Liver (tissue), 9 donors: ENCODE measurements around the gene KAZALD1. TPM values are rescaled to one million over a fixed set of nuclear protein-coding genes. Genes with fewer than 3 reads are reported as not detected.

Experiments
- DNase-seq: peaks from one replicate; pipeline ENCODE4 v3.0.0-alpha.2; 2017; ENCODE audit warnings: low spot score
- H3K27ac ChIP-seq, 2 donors: one replicate each; pipeline ENCODE4 v1.7.0; 2013; ENCODE audit warnings: inconsistent platforms in 2 of 2, low read length in 2 of 2, control low read depth in 1 of 2, low read depth in 1 of 2, mild to moderate bottlenecking in 1 of 2
- H3K27me3 ChIP-seq, 4 donors: one replicate each; pipeline versions ENCODE4 v1.6.1 to v1.7.0; 2013; ENCODE audit warnings: low read length in 3 of 4, inconsistent platforms in 1 of 4, mild to moderate bottlenecking in 1 of 4, moderate library complexity in 1 of 4; ENCODE audit not compliant: control insufficient read depth in 4 of 4, insufficient read depth in 4 of 4
- H3K36me3 ChIP-seq, 4 donors: one replicate each; pipeline versions ENCODE4 v1.6.1 to v1.7.0; 2013; ENCODE audit warnings: low read length in 3 of 4, mild to moderate bottlenecking in 3 of 4, low read depth in 1 of 4, moderate library complexity in 1 of 4; ENCODE audit not compliant: control insufficient read depth in 4 of 4, insufficient read depth in 3 of 4
- H3K4me1 ChIP-seq, 4 donors: one replicate each; pipeline versions ENCODE4 v1.6.1 to v1.7.0; 2013; ENCODE audit warnings: low read length in 3 of 4, mild to moderate bottlenecking in 3 of 4, moderate library complexity in 1 of 4; ENCODE audit not compliant: control insufficient read depth in 4 of 4, insufficient read depth in 4 of 4
- H3K4me3 ChIP-seq, 3 donors: one replicate each; pipeline versions ENCODE4 v1.6.1 to v1.7.0; 2013; ENCODE audit warnings: low read length in 3 of 3, control low read depth in 1 of 3, low read depth in 1 of 3, mild to moderate bottlenecking in 1 of 3
- H3K9ac ChIP-seq, 2 donors: one replicate each; pipeline ENCODE4 v1.7.0; 2013; ENCODE audit warnings: low read length in 2 of 2, mild to moderate bottlenecking in 2 of 2, moderate library complexity in 2 of 2, control low read depth in 1 of 2, low read depth in 1 of 2
- H3K9me3 ChIP-seq, 4 donors: one replicate each; pipeline versions ENCODE4 v1.6.1 to v1.7.0; 2013; ENCODE audit warnings: low read length in 3 of 4; ENCODE audit not compliant: control insufficient read depth in 4 of 4
- EGR1 ChIP-seq, 2 donors: IDR thresholded peaks; 2 replicates each; pipeline ENCODE4 v1.6.1; 2016 to 2018; ENCODE audit warnings: antibody characterized with exemption in 2 of 2, low read depth in 2 of 2
- FOXA2 ChIP-seq: IDR thresholded peaks from 2 replicates; pipeline ENCODE4 v1.6.1; 2016; ENCODE audit warnings: antibody characterized with exemption
- GABPA ChIP-seq, 2 donors: IDR thresholded peaks in 1 of 2; conservative IDR thresholded peaks in 1 of 2; 2 replicates each; pipeline ENCODE4 v1.6.1; 2016; ENCODE audit warnings: antibody characterized with exemption in 2 of 2, mild to moderate bottlenecking in 1 of 2, moderate library complexity in 1 of 2
- HNF4A ChIP-seq, 2 donors: conservative IDR thresholded peaks; 2 replicates each; pipeline ENCODE4 v1.6.1; 2016; ENCODE audit warnings: antibody characterized with exemption in 2 of 2, mild to moderate bottlenecking in 2 of 2
- HNF4G ChIP-seq: IDR thresholded peaks from 2 replicates; pipeline ENCODE4 v1.6.1; 2016; ENCODE audit warnings: antibody characterized with exemption
- JUND ChIP-seq, 2 donors: IDR thresholded peaks; 2 replicates each; pipeline ENCODE4 v1.6.1; 2016; ENCODE audit warnings: antibody characterized with exemption in 2 of 2
- NR2F2 ChIP-seq: IDR thresholded peaks from 2 replicates; pipeline ENCODE4 v1.6.1; 2016; ENCODE audit warnings: antibody characterized with exemption
- RAD21 ChIP-seq, 2 donors: IDR thresholded peaks; 2 replicates each; pipeline ENCODE4 v1.6.1; 2016; ENCODE audit warnings: antibody characterized with exemption in 2 of 2, mild to moderate bottlenecking in 2 of 2
- RXRA ChIP-seq, 2 donors: IDR thresholded peaks; 2 replicates each; pipeline ENCODE4 v1.6.1; 2017 to 2018; ENCODE audit warnings: antibody characterized with exemption in 2 of 2, mild to moderate bottlenecking in 1 of 2
- SP1 ChIP-seq: IDR thresholded peaks from 2 replicates; pipeline ENCODE4 v1.6.1; 2018; ENCODE audit warnings: antibody characterized with exemption, mild to moderate bottlenecking
- TAF1 ChIP-seq: conservative IDR thresholded peaks from 2 replicates; pipeline ENCODE4 v1.6.1; 2016; ENCODE audit warnings: antibody characterized with exemption, mild to moderate bottlenecking
- WGBS: extraction: QIAGEN DNeasy Blood & Tissue Kit; methylation state at CpG from one replicate; pipeline ENCODE4 v1.1.7; 2013; 5-methylcytosine and 5-hydroxymethylcytosine counted together
- polyA plus RNA-seq, 2 donors: library from polyadenylated mRNA; stranded (reverse) in 1 of 2; unstranded in 1 of 2; fragments of 200-250 nt in 1 of 2; fragments of >200 nt in 1 of 2; fragmentation: Nextera tagmentation in 1 of 2; extraction: Ambion mirVana in 1 of 2; gene quantifications; one replicate each; pipeline versions ENCODE4 v1.2.1 to v1.2.3, GENCODE V29; 2013 to 2015
- total RNA-seq, 2 donors: library from RNA; depleted of rRNA; stranded (reverse); fragments of >200 nt; gene quantifications; one replicate each; pipeline ENCODE4 v1.2.3, GENCODE V29; 2014
- TF ChIP-seq, protein P1 (sequence below): fragments of 150-350 bp; IDR thresholded peaks from 2 replicates; pipeline ENCODE4 v1.5.1; 2017; ENCODE audit warnings: improper control_type of control experiment, low read depth, low read length; ENCODE audit not compliant: missing input control
- TF ChIP-seq, protein P2 (sequence below): IDR thresholded peaks from 2 replicates; pipeline ENCODE4 v1.6.1; 2016; ENCODE audit warnings: antibody characterized with exemption
- TF ChIP-seq, protein P3 (sequence below): IDR thresholded peaks from 2 replicates; pipeline ENCODE4 v1.6.1; 2016; ENCODE audit warnings: antibody characterized with exemption, mild to moderate bottlenecking
- TF ChIP-seq, protein P4 (sequence below): IDR thresholded peaks from 2 replicates; pipeline ENCODE4 v1.6.1; 2016; ENCODE audit warnings: antibody characterized with exemption
- TF ChIP-seq, protein P5 (sequence below): IDR thresholded peaks from 2 replicates; pipeline ENCODE4 v1.6.1; 2016; ENCODE audit warnings: antibody characterized with exemption
- donor health status: healthy.
- donor health status: healthy.
- donor health status: healthy.
- donor health status: healthy.
- donor health status: healthy.

Gene KAZALD1
- total and polyA plus RNA-seq, 4 donors, result 0.21 to 1.2 (median 0.71) TPM

DNA sequence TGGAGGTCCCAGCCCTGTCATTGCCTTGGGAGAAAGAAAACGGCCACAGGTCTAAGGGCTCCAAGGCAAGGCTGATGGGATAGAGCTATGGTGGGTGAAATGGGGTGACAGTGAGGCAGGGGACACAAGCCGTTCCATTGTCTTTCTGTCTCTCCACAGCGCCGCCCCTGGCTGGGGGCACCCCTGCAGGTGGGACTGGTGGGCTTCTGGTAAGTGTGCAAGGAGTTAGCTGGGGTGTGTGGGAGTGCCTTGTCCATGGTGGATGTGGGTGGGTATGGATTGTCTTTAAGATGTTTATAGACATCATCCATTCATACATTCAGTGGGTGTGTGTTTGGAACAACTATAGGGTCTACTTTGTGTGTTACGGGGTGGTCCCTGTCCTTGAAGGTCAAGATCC lies 23.3 kb upstream of the KAZALD1 start:
- TF ChIP-seq GABPA (IDR thresholded peaks at IDR 0.05 in 1 of 2, conservative IDR thresholded peaks at IDR 0.05 in 1 of 2) (no peak), RAD21 (IDR thresholded peaks at IDR 0.05) (no peak), TAF1 (no peak), FOXA2 (no peak), SP1 (no peak), NR2F2 (no peak), HNF4A (conservative IDR thresholded peaks at IDR 0.05) (no peak), RXRA (IDR thresholded peaks at IDR 0.05) (no peak)
- TF ChIP-seq, protein P1, sequence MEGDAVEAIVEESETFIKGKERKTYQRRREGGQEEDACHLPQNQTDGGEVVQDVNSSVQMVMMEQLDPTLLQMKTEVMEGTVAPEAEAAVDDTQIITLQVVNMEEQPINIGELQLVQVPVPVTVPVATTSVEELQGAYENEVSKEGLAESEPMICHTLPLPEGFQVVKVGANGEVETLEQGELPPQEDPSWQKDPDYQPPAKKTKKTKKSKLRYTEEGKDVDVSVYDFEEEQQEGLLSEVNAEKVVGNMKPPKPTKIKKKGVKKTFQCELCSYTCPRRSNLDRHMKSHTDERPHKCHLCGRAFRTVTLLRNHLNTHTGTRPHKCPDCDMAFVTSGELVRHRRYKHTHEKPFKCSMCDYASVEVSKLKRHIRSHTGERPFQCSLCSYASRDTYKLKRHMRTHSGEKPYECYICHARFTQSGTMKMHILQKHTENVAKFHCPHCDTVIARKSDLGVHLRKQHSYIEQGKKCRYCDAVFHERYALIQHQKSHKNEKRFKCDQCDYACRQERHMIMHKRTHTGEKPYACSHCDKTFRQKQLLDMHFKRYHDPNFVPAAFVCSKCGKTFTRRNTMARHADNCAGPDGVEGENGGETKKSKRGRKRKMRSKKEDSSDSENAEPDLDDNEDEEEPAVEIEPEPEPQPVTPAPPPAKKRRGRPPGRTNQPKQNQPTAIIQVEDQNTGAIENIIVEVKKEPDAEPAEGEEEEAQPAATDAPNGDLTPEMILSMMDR, result no peak
- TF ChIP-seq, protein P2, sequence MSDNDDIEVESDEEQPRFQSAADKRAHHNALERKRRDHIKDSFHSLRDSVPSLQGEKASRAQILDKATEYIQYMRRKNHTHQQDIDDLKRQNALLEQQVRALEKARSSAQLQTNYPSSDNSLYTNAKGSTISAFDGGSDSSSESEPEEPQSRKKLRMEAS, result no peak
- Histone ChIP-seq H3K9me3 (no peaks in the 10 kb centered on the region), H3K27me3 (no peaks in the 10 kb centered on the region), H3K36me3 (peaks cover 0 to 22% (median 5%) of the 10 kb centered on the region in 4 donors), H3K4me3 (no peak overlapping the region), H3K4me1 (peaks cover 2 to 14% (median 9%) of the 10 kb centered on the region in 4 donors), H3K27ac (no peak overlapping the region), H3K9ac (no peak overlapping the region)
- WGBS, result 81% methylated on average over 5 of the region's 5 CpGs
- DNase-seq, result no peak

DNA sequence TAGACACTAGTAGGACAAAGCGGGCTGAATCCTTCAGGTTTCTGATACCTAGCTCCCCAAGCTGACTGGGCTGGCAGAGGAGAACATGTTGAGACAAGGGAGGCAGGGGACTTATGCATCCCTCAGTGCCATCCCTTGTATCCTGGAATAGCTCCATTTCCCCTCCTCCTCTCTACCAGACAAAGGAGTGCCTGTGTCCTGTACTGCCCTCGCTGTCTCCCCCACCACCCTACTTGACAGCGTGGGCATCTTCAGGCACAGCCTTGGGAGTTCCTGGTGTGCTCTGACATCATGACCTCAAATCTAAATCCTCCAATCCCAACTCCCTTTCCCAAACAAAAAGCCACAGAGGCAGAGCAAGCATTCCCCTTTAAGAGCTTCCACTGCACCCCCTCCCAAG lies 21.7 kb upstream of the KAZALD1 start:
- H3K9me3 ChIP-seq, result no peaks in the 10 kb centered on the region
- no peak overlapping the region for H3K4me3 ChIP-seq
- 96% methylated on average over 3 of the region's 3 CpGs for WGBS
- peaks cover 2 to 15% (median 10%) of the 10 kb centered on the region in 4 donors for H3K4me1 ChIP-seq
- peaks cover 0 to 19% (median 5%) of the 10 kb centered on the region in 4 donors for H3K36me3 ChIP-seq
- TF ChIP-seq NR2F2 (no peak), JUND (IDR thresholded peaks at IDR 0.05) (no peak), RAD21 (IDR thresholded peaks at IDR 0.05) (no peak), TAF1 (no peak), RXRA (IDR thresholded peaks at IDR 0.05) (no peak), GABPA (IDR thresholded peaks at IDR 0.05 in 1 of 2, conservative IDR thresholded peaks at IDR 0.05 in 1 of 2) (no peak), SP1 (no peak), HNF4A (conservative IDR thresholded peaks at IDR 0.05) (no peak), HNF4G (no peak), FOXA2 (no peak), EGR1 (IDR thresholded peaks at IDR 0.05; ENCODE audit: low read depth in 2 of 2) (no peak)
- TF ChIP-seq, protein P2, result no peak
- TF ChIP-seq, protein P3, sequence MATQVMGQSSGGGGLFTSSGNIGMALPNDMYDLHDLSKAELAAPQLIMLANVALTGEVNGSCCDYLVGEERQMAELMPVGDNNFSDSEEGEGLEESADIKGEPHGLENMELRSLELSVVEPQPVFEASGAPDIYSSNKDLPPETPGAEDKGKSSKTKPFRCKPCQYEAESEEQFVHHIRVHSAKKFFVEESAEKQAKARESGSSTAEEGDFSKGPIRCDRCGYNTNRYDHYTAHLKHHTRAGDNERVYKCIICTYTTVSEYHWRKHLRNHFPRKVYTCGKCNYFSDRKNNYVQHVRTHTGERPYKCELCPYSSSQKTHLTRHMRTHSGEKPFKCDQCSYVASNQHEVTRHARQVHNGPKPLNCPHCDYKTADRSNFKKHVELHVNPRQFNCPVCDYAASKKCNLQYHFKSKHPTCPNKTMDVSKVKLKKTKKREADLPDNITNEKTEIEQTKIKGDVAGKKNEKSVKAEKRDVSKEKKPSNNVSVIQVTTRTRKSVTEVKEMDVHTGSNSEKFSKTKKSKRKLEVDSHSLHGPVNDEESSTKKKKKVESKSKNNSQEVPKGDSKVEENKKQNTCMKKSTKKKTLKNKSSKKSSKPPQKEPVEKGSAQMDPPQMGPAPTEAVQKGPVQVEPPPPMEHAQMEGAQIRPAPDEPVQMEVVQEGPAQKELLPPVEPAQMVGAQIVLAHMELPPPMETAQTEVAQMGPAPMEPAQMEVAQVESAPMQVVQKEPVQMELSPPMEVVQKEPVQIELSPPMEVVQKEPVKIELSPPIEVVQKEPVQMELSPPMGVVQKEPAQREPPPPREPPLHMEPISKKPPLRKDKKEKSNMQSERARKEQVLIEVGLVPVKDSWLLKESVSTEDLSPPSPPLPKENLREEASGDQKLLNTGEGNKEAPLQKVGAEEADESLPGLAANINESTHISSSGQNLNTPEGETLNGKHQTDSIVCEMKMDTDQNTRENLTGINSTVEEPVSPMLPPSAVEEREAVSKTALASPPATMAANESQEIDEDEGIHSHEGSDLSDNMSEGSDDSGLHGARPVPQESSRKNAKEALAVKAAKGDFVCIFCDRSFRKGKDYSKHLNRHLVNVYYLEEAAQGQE, result no peak
- TF ChIP-seq, protein P1, result no peak
- TF ChIP-seq, protein P4, sequence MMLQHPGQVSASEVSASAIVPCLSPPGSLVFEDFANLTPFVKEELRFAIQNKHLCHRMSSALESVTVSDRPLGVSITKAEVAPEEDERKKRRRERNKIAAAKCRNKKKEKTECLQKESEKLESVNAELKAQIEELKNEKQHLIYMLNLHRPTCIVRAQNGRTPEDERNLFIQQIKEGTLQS, result no peak
- TF ChIP-seq, protein P5, sequence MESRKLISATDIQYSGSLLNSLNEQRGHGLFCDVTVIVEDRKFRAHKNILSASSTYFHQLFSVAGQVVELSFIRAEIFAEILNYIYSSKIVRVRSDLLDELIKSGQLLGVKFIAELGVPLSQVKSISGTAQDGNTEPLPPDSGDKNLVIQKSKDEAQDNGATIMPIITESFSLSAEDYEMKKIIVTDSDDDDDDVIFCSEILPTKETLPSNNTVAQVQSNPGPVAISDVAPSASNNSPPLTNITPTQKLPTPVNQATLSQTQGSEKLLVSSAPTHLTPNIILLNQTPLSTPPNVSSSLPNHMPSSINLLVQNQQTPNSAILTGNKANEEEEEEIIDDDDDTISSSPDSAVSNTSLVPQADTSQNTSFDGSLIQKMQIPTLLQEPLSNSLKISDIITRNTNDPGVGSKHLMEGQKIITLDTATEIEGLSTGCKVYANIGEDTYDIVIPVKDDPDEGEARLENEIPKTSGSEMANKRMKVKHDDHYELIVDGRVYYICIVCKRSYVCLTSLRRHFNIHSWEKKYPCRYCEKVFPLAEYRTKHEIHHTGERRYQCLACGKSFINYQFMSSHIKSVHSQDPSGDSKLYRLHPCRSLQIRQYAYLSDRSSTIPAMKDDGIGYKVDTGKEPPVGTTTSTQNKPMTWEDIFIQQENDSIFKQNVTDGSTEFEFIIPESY, result no peak
- DNase-seq, result no peak
- no peak overlapping the region for H3K9ac ChIP-seq
- H3K27ac ChIP-seq, result no peak overlapping the region
- H3K27me3 ChIP-seq, result no peaks in the 10 kb centered on the region
